Measurements from ENCODE around the gene CSNK2A3.

GRCh38 chr11:11313902-11314692, 39.0 kb downstream of the CSNK2A3 start:
- TF ChIP-seq, protein P1, sequence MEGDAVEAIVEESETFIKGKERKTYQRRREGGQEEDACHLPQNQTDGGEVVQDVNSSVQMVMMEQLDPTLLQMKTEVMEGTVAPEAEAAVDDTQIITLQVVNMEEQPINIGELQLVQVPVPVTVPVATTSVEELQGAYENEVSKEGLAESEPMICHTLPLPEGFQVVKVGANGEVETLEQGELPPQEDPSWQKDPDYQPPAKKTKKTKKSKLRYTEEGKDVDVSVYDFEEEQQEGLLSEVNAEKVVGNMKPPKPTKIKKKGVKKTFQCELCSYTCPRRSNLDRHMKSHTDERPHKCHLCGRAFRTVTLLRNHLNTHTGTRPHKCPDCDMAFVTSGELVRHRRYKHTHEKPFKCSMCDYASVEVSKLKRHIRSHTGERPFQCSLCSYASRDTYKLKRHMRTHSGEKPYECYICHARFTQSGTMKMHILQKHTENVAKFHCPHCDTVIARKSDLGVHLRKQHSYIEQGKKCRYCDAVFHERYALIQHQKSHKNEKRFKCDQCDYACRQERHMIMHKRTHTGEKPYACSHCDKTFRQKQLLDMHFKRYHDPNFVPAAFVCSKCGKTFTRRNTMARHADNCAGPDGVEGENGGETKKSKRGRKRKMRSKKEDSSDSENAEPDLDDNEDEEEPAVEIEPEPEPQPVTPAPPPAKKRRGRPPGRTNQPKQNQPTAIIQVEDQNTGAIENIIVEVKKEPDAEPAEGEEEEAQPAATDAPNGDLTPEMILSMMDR (conservative IDR thresholded peaks at IDR 0.05; ENCODE audit: low read depth, low read length): no peak
- TF ChIP-seq EZH2phosphoT487 (IDR thresholded peaks at IDR 0.05; ENCODE audit: borderline replicate concordance, low read length): no peak
